H9 (cell line): ENCODE measurements around the gene EXOSC2. TPM values are rescaled to one million over a fixed set of nuclear protein-coding genes. Genes with fewer than 3 reads are reported as not detected.

ENCODE experiments used
- DNase-seq: peaks from one replicate; pipeline ENCODE4 v3.0.0-alpha.2; 2017
- H2AFZ ChIP-seq: one replicate; pipeline ENCODE4 v1.6.1; 2013; ENCODE audit warnings: mild to moderate bottlenecking, low read length, control low read depth, moderate library complexity
- H2AK5ac ChIP-seq: 2 replicates; pipeline ENCODE4 v1.6.1; 2013; ENCODE audit warnings: low read length, control low read depth, mixed read lengths; ENCODE audit not compliant: insufficient read length
- H2BK120ac ChIP-seq: one replicate; pipeline ENCODE4 v1.6.1; 2013; ENCODE audit warnings: low read depth, mild to moderate bottlenecking, low read length, control low read depth, inconsistent platforms; ENCODE audit not compliant: poor library complexity, severe bottlenecking
- H2BK12ac ChIP-seq: 2 replicates; pipeline ENCODE4 v1.6.1; 2013; ENCODE audit warnings: low read length, control low read depth, mixed read lengths, low read depth; ENCODE audit not compliant: insufficient read length
- H2BK15ac ChIP-seq: 2 replicates; pipeline ENCODE4 v1.6.1; 2013; ENCODE audit warnings: low read depth, low read length, control low read depth
- H2BK20ac ChIP-seq: one replicate; pipeline ENCODE4 v1.6.1; 2013; ENCODE audit warnings: low read depth, mild to moderate bottlenecking, low read length, control low read depth, inconsistent platforms; ENCODE audit not compliant: poor library complexity, severe bottlenecking
- H2BK5ac ChIP-seq: 2 replicates; pipeline ENCODE4 v1.6.1; 2013; ENCODE audit warnings: low read length, control low read depth, mixed read lengths; ENCODE audit not compliant: insufficient read length
- H3K14ac ChIP-seq: 2 replicates; pipeline ENCODE4 v1.6.1; 2013; ENCODE audit warnings: low read length, control low read depth; ENCODE audit not compliant: insufficient read depth
- H3K18ac ChIP-seq: 2 replicates; pipeline ENCODE4 v1.6.1; 2013; ENCODE audit warnings: low read depth, mild to moderate bottlenecking, mixed read lengths, low read length, control low read depth; ENCODE audit not compliant: insufficient read length
- H3K23ac ChIP-seq: 2 replicates; pipeline ENCODE4 v1.6.1; 2013; ENCODE audit warnings: low read length, control low read depth, mixed read lengths, low read depth; ENCODE audit not compliant: insufficient read length
- H3K23me2 ChIP-seq: 2 replicates; pipeline ENCODE4 v1.6.1; 2013; ENCODE audit warnings: low read depth, mild to moderate bottlenecking, mixed read lengths, low read length, control low read depth; ENCODE audit not compliant: insufficient read length, poor library complexity, severe bottlenecking
- H3K27ac ChIP-seq: 2 replicates; pipeline ENCODE4 v1.5.1; 2013; ENCODE audit warnings: low read length, control low read depth, mixed read lengths, low read depth; ENCODE audit not compliant: insufficient read length
- H3K27me3 ChIP-seq: 2 replicates; pipeline ENCODE4 v1.6.1; 2013; ENCODE audit warnings: low read length, control low read depth, inconsistent platforms; ENCODE audit not compliant: insufficient read depth
- H3K4ac ChIP-seq: 2 replicates; pipeline ENCODE4 v1.6.1; 2013; ENCODE audit warnings: low read depth, mild to moderate bottlenecking, control low read depth, inconsistent platforms, low read length, moderate library complexity
- H3K4me1 ChIP-seq: 2 replicates; pipeline ENCODE4 v1.6.1; 2013; ENCODE audit warnings: low read length, control low read depth, inconsistent platforms; ENCODE audit not compliant: insufficient read depth
- H3K4me2 ChIP-seq: 2 replicates; pipeline ENCODE4 v1.6.1; 2013; ENCODE audit warnings: low read length, control low read depth, mixed read lengths; ENCODE audit not compliant: insufficient read length, insufficient read depth
- H3K56ac ChIP-seq: 2 replicates; pipeline ENCODE4 v1.6.1; 2013; ENCODE audit warnings: low read depth, mild to moderate bottlenecking, mixed read lengths, low read length, control low read depth; ENCODE audit not compliant: insufficient read length
- H3K79me1 ChIP-seq: 2 replicates; pipeline ENCODE4 v1.6.1; 2013; ENCODE audit warnings: low read depth, mild to moderate bottlenecking, moderate library complexity, low read length, control low read depth, inconsistent platforms; ENCODE audit not compliant: insufficient read depth, poor library complexity, severe bottlenecking
- H3K79me2 ChIP-seq: 2 replicates; pipeline ENCODE4 v1.6.1; 2013; ENCODE audit warnings: low read length, control low read depth, inconsistent platforms; ENCODE audit not compliant: insufficient read depth
- H3K9ac ChIP-seq: 2 replicates; pipeline ENCODE4 v1.6.1; 2013; ENCODE audit warnings: low read length, control low read depth, mixed read lengths; ENCODE audit not compliant: insufficient read length; ENCODE audit errors: extremely low read depth
- H3K9me3 ChIP-seq: one replicate; pipeline ENCODE4 v1.6.1; 2013; ENCODE audit warnings: low read depth, low read length, inconsistent platforms; ENCODE audit not compliant: control insufficient read depth
- H3T11ph ChIP-seq: one replicate; pipeline ENCODE4 v1.6.1; 2013; ENCODE audit warnings: mild to moderate bottlenecking, low read length, control low read depth, inconsistent platforms
- H4K20me1 ChIP-seq: one replicate; pipeline ENCODE4 v1.6.1; 2013; ENCODE audit not compliant: control insufficient read depth, insufficient read length, insufficient read depth
- H4K5ac ChIP-seq: 2 replicates; pipeline ENCODE4 v1.6.1; 2013; ENCODE audit warnings: low read depth, mild to moderate bottlenecking, mixed read lengths, low read length, control low read depth; ENCODE audit not compliant: insufficient read length
- H4K8ac ChIP-seq: replicated peaks from 2 replicates; pipeline ENCODE4 v1.6.1; 2013; ENCODE audit warnings: low read length, control low read depth, mixed read lengths, low read depth; ENCODE audit not compliant: insufficient read length
- H4K91ac ChIP-seq: 2 replicates; pipeline ENCODE4 v1.6.1; 2013; ENCODE audit warnings: low read depth, mild to moderate bottlenecking, moderate library complexity, mixed read lengths, low read length, control low read depth; ENCODE audit not compliant: insufficient read length
- H3K27ac Mint-ChIP-seq, 3 experiments: 2 replicates in 2 of 3; 3 replicates in 1 of 3; pipeline ENCODE4 v1.8.0; 2020 to 2021; ENCODE audit warnings: mixed read lengths in 3 of 3, mild to moderate bottlenecking in 1 of 3, moderate library complexity in 1 of 3
- H3K27me3 Mint-ChIP-seq: 2 replicates; pipeline ENCODE4 v1.8.0; 2021; ENCODE audit warnings: low read depth, mild to moderate bottlenecking, moderate library complexity, mixed read lengths
- H3K36me3 Mint-ChIP-seq, 3 experiments: 2 replicates in 2 of 3; 3 replicates in 1 of 3; pipeline ENCODE4 v1.8.0; 2020 to 2021; ENCODE audit warnings: low read depth in 3 of 3, mixed read lengths in 3 of 3; ENCODE audit not compliant: insufficient read depth in 1 of 3
- H3K4me1 Mint-ChIP-seq, 2 experiments: 2 replicates each; pipeline ENCODE4 v1.8.0; 2020; ENCODE audit warnings: mixed read lengths in 2 of 2
- H3K4me3 Mint-ChIP-seq, 2 experiments: 2 replicates in 1 of 2; 3 replicates in 1 of 2; pipeline ENCODE4 v1.8.0; 2020 to 2021; ENCODE audit warnings: mild to moderate bottlenecking in 2 of 2, mixed read lengths in 2 of 2, moderate library complexity in 1 of 2
- H3K9me3 Mint-ChIP-seq, 2 experiments: 2 replicates in 1 of 2; 3 replicates in 1 of 2; pipeline ENCODE4 v1.8.0; 2020; ENCODE audit warnings: mild to moderate bottlenecking in 2 of 2, mixed read lengths in 2 of 2, moderate library complexity in 1 of 2
- WGBS: extraction: QIAGEN DNeasy Blood & Tissue Kit; methylation state at CpG from one replicate; pipeline ENCODE4 v1.1.7; 2013; ENCODE audit warnings: missing lambda C conversion rate, low lambda C conversion rate, mixed read lengths; ENCODE audit not compliant: insufficient read length; ENCODE audit errors: extremely low coverage; 5-methylcytosine and 5-hydroxymethylcytosine counted together
- total RNA-seq: library from RNA; stranded (reverse); gene quantifications from 2 replicates; pipeline ENCODE4 v1.2.1, GENCODE V29; 2021
- TF ChIP-seq, protein P1 (sequence below): fragments of 200-600 bp; sonication (generic); conservative IDR thresholded peaks from 3 replicates; pipeline ENCODE4 v1.8.0; 2021; ENCODE audit warnings: antibody characterized with exemption, mild to moderate bottlenecking

Gene EXOSC2
- total RNA-seq, 1 experiment from 2014 or later: 94.5 TPM

DNA sequence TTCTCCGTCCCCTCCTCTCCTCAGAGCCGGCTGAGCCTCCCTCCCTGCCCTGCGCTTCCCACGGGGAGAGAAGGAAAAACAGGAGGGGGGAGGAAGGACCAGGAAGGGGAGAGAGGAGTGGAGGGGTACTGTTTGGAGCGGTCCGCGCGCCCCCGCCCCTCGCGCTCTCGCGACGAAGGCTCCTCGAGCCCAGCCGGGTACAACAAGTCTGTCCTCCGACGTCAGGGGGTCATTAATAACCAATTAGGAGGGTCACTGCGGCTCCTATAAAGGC is 29.7 kb upstream of the EXOSC2 start:
- peaks cover 0 to 1% (median 1%) of the 10 kb centered on the region in 3 experiments; a peak in 3 of 7 replicates for H3K36me3 Mint-ChIP-seq
- Histone ChIP-seq H3K27ac (no peak overlapping the region), H3K4me2 (peak overlapping the region; percentile 44), H2BK12ac (no peak overlapping the region), H2BK15ac (no peak overlapping the region), H4K20me1 (no peaks in the 10 kb centered on the region), H3T11ph (no peak overlapping the region), H4K8ac (no peak overlapping the region), H3K23ac (no peak overlapping the region), H3K56ac (no peak overlapping the region), H3K27me3 (peaks cover 90% of the 10 kb centered on the region), H3K4ac (no peak overlapping the region), H3K9me3 (no peaks in the 10 kb centered on the region), H3K79me1 (no peaks in the 10 kb centered on the region), H3K23me2 (peaks cover 18% of the 10 kb centered on the region), H3K14ac (no peak overlapping the region), H2AFZ (no peak overlapping the region), H3K9ac (no peak overlapping the region), H3K18ac (no peak overlapping the region), H3K79me2 (no peaks in the 10 kb centered on the region), H2AK5ac (no peak overlapping the region), H4K91ac (no peak overlapping the region), H2BK5ac (no peak overlapping the region), H3K4me1 (no peaks in the 10 kb centered on the region; the same call in 1 of the 2 replicates), H2BK20ac (no peak overlapping the region), H2BK120ac (no peak overlapping the region), H4K5ac (no peak overlapping the region)
- H3K4me3 Mint-ChIP-seq: peak overlapping the region; percentile 26 to 83
- no CpG with 5 or more reads among the region's 19 CpGs for WGBS
- H3K4me1 Mint-ChIP-seq: peaks cover 11 to 36% of the 10 kb centered on the region in 2 experiments
- no peak overlapping the region for H3K27ac Mint-ChIP-seq
- TF ChIP-seq, protein P1, sequence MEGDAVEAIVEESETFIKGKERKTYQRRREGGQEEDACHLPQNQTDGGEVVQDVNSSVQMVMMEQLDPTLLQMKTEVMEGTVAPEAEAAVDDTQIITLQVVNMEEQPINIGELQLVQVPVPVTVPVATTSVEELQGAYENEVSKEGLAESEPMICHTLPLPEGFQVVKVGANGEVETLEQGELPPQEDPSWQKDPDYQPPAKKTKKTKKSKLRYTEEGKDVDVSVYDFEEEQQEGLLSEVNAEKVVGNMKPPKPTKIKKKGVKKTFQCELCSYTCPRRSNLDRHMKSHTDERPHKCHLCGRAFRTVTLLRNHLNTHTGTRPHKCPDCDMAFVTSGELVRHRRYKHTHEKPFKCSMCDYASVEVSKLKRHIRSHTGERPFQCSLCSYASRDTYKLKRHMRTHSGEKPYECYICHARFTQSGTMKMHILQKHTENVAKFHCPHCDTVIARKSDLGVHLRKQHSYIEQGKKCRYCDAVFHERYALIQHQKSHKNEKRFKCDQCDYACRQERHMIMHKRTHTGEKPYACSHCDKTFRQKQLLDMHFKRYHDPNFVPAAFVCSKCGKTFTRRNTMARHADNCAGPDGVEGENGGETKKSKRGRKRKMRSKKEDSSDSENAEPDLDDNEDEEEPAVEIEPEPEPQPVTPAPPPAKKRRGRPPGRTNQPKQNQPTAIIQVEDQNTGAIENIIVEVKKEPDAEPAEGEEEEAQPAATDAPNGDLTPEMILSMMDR: no peak
- H3K27me3 Mint-ChIP-seq: peaks cover 100% of the 10 kb centered on the region
- no peak for DNase-seq
- peaks cover 0 to 3% of the 10 kb centered on the region in 2 experiments; a peak in 3 of 5 replicates for H3K9me3 Mint-ChIP-seq
